PC-9 (cell line): ENCODE data around the gene ASB13. TPM values are rescaled to one million over a fixed set of nuclear protein-coding genes. Genes with fewer than 3 reads are reported as not detected.

Source experiments
- BruUV-seq: library from RNA; stranded (reverse); fragments of 400-500 nt; replicated peaks from 2 replicates; lab custom pipeline; 2021; lab: Mats Ljungman, UMichigan
- CTCF ChIA-PET: fragments of 300-600 bp; sonication (Branson Sonifier 250); formaldehyde crosslinking; loops from one replicate; lab custom pipeline; 2022; ENCODE audit warnings: antibody characterized with exemption; lab: Charles Lee
- POLR2A ChIA-PET: fragments of 300-600 bp; sonication (Branson Sonifier 250); formaldehyde crosslinking; loops from one replicate; lab custom pipeline; 2022; ENCODE audit warnings: antibody characterized with exemption; ENCODE audit not compliant: unreplicated experiment; lab: Charles Lee
- DNase-seq, 2 experiments: peaks; one replicate each; pipeline versions ENCODE4 v3.0.0 to v3.0.0-alpha.2; 2015 to 2022; ENCODE audit warnings: mixed read lengths in 1 of 2
- H2AFZ ChIP-seq: fragments of 200-600 bp; sonication (generic); 2 replicates; pipeline ENCODE4 v1.8.1; 2017; ENCODE audit warnings: antibody characterized with exemption
- H3F3A ChIP-seq: fragments of 200-600 bp; sonication (generic); 2 replicates; pipeline ENCODE4 v1.8.1; 2017; ENCODE audit warnings: antibody characterized with exemption, mild to moderate bottlenecking, low read depth; ENCODE audit not compliant: insufficient read depth
- H3K27ac ChIP-seq: fragments of 200-600 bp; sonication (generic); 2 replicates; pipeline ENCODE4 v1.6.1; 2016; ENCODE audit warnings: mixed run types
- H3K27me3 ChIP-seq: fragments of 200-600 bp; sonication (generic); 2 replicates; pipeline ENCODE4 v1.6.1; 2016; ENCODE audit warnings: low read depth, mixed run types; ENCODE audit not compliant: insufficient read depth
- H3K36me3 ChIP-seq: fragments of 200-600 bp; sonication (generic); 2 replicates; pipeline ENCODE4 v1.6.1; 2016; ENCODE audit warnings: low read depth, mixed run types
- H3K4me1 ChIP-seq: fragments of 200-600 bp; sonication (generic); replicated peaks from 2 replicates; pipeline ENCODE4 v1.6.1; 2016; ENCODE audit warnings: mixed run types; ENCODE audit not compliant: insufficient read depth
- H3K4me2 ChIP-seq: fragments of 200-600 bp; sonication (generic); 2 replicates; pipeline ENCODE4 v1.6.1; 2017; ENCODE audit warnings: mixed run types
- H3K4me3 ChIP-seq: fragments of 200-600 bp; sonication (generic); 2 replicates; pipeline ENCODE4 v1.6.1; 2016; ENCODE audit warnings: mixed run types
- H3K79me2 ChIP-seq: fragments of 200-600 bp; sonication (generic); 2 replicates; pipeline ENCODE4 v1.6.1; 2017; ENCODE audit warnings: low read depth, mixed run types
- H3K9me2 ChIP-seq: fragments of 200-600 bp; sonication (generic); 2 replicates; pipeline ENCODE4 v1.8.1; 2017; ENCODE audit warnings: mild to moderate bottlenecking; ENCODE audit not compliant: insufficient read depth
- H3K9me3 ChIP-seq: fragments of 200-600 bp; sonication (generic); 2 replicates; pipeline ENCODE4 v1.8.1; 2016; ENCODE audit warnings: low read depth; ENCODE audit not compliant: insufficient read depth
- H4K20me1 ChIP-seq: fragments of 200-600 bp; sonication (generic); 2 replicates; pipeline ENCODE4 v1.8.1; 2017; ENCODE audit not compliant: insufficient read depth
- EZH2 ChIP-seq: fragments of 200-600 bp; sonication (generic); IDR thresholded peaks from 2 replicates; pipeline ENCODE4 v1.8.0; 2017; ENCODE audit warnings: antibody characterized with exemption, low read depth
- intact Hi-C: fragments of 100-400 bp; cut with micrococcal nuclease; formaldehyde crosslinking; loops from one replicate; pipeline ENCODE4 v1.10.0; 2022; ENCODE audit not compliant: unreplicated experiment
- total RNA-seq: library from RNA; stranded (reverse); gene quantifications from 2 replicates; pipeline ENCODE4 v1.2.3, GENCODE V29; 2021
- TF ChIP-seq, protein P1 (sequence below): fragments of 200-600 bp; sonication (generic); conservative IDR thresholded peaks from 2 replicates; pipeline ENCODE4 v1.6.1; 2017; ENCODE audit warnings: mixed run types, antibody characterized with exemption, mild to moderate bottlenecking, moderate library complexity

The ASB13 gene
- total RNA-seq, 1 experiment from 2014 or later, result 22.2 TPM

DNA sequence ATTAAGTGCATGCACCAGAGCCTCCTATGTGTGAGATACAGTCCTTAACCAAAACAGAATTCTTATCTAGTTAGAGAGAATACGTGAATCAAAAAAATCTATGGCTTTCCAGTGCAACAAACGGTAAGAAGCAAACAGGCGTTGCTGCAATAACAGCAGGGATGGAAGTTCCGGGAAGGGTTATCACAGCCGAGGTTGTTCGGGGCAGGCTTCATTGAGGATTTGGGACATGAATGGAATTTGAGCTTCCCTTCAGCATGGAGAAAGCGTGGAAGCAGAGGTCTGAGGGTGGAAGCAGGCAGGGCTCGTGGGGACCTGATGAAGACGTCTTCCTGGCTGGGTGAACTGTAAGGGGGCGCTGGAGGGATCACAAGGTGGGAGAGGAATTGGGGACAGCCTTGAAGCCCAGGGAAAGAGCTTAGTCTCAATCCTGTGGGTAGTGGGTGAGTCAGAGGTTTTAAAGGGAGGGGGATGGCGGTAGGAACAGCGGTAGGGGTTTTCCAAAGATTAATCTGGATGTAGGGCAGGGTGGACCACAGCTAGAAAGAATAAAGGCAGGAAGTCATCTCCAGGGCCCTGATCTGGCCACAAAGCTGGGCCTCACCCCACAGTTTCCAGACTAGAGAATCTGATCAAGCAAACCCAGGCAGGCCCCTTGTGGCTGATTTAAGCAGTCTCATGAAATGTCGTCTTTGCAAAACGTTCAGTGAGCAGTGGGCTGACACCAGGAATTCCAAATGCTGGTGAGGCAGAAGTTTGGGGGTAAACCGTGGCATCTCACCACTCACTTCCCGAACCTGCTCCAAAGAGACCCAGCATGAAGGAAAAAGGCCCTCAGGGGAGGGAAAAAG is 76.5 kb downstream of the ASB13 start:
- H3K27ac ChIP-seq, result peak overlapping the region; percentile 99
- peaks cover 50% of the 10 kb centered on the region for H3F3A ChIP-seq
- peak overlapping the region; percentile 65; the same call in 1 of the 2 replicates for H2AFZ ChIP-seq
- CTCF ChIA-PET, result interaction anchor here (0.8 to 1.0 kb wide), 2 partner anchors 33 to 41 kb away, joined by 3 to 4 read pairs; no protein-coding TSS in a partner anchor
- H3K4me3 ChIP-seq, result peak overlapping the region; percentile 31; the same call in 1 of the 2 replicates
- peaks cover 96% of the 10 kb centered on the region for H3K4me1 ChIP-seq
- no TSS peak for BruUV-seq
- peak overlapping the region; percentile 75 for H3K4me2 ChIP-seq
- DNase-seq, result peak; percentile 49 to 72
- no peaks in the 10 kb centered on the region for H3K9me3 ChIP-seq
- POLR2A ChIA-PET, result interaction anchor here (0.6 to 1.0 kb wide), 6 partner anchors 26 to 122 kb away, joined by 6 to 16 read pairs (median 7); no protein-coding TSS in a partner anchor
- H4K20me1 ChIP-seq, result no peaks in the 10 kb centered on the region
- H3K36me3 ChIP-seq, result no peaks in the 10 kb centered on the region
- intact Hi-C loops, result no loop called here
- no peak for TF ChIP-seq EZH2
- TF ChIP-seq, protein P1, sequence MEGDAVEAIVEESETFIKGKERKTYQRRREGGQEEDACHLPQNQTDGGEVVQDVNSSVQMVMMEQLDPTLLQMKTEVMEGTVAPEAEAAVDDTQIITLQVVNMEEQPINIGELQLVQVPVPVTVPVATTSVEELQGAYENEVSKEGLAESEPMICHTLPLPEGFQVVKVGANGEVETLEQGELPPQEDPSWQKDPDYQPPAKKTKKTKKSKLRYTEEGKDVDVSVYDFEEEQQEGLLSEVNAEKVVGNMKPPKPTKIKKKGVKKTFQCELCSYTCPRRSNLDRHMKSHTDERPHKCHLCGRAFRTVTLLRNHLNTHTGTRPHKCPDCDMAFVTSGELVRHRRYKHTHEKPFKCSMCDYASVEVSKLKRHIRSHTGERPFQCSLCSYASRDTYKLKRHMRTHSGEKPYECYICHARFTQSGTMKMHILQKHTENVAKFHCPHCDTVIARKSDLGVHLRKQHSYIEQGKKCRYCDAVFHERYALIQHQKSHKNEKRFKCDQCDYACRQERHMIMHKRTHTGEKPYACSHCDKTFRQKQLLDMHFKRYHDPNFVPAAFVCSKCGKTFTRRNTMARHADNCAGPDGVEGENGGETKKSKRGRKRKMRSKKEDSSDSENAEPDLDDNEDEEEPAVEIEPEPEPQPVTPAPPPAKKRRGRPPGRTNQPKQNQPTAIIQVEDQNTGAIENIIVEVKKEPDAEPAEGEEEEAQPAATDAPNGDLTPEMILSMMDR, result 0 out of 2 replicates have a peak, but pooled peaks have one; percentile 24
- H3K79me2 ChIP-seq, result peaks cover 19% of the 10 kb centered on the region
- no peaks in the 10 kb centered on the region for H3K27me3 ChIP-seq
- no peaks in the 10 kb centered on the region for H3K9me2 ChIP-seq

DNA sequence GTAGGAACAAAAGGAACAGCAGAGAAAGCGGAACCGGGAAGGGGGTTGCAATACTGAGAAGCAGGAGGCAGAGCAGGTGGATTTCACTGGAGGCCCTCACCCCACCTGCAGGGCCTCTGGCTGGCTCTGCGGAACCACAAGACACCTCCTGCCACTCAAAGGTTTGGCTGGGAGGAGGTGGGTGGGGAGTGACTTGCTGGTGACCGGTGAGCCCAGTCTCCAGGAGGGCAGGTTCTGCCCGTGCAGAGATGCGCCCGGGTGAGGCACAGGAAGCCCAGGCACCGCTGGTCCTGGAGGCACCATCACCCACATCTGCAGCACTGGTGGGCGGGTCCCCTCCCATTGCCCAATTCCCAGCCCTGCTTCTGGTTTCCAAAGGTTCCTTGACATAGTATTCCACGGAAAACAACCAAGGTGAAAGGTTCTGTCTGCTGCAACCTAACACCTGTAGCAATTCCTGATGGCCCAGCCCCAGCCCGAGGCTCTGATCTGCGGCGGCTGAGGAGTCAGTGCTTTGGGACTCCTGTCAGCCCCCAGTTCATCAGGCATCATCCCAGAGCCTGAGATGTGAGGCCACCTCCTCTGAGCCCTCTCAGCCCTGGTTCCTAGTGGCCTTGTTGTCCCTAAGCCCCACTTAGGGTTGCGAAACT is 77.3 kb downstream of the ASB13 start:
- H3K79me2 ChIP-seq, result peaks cover 12% of the 10 kb centered on the region
- no peak overlapping the region for H2AFZ ChIP-seq
- no TSS peak for BruUV-seq
- peaks cover 53% of the 10 kb centered on the region for H3F3A ChIP-seq
- TF ChIP-seq, protein P1, result no peak
- TF ChIP-seq EZH2, result no peak
- peak; percentile 66 to 82 for DNase-seq
- peak overlapping the region; percentile 31; the same call in 1 of the 2 replicates for H3K4me3 ChIP-seq
- H3K9me2 ChIP-seq, result no peaks in the 10 kb centered on the region
- peak overlapping the region; percentile 99 for H3K27ac ChIP-seq
- CTCF ChIA-PET, result no interaction called here
- no peaks in the 10 kb centered on the region for H3K27me3 ChIP-seq
- H3K36me3 ChIP-seq, result no peaks in the 10 kb centered on the region
- peak overlapping the region; percentile 75 for H3K4me2 ChIP-seq
- POLR2A ChIA-PET, result interaction anchor here (1.0 kb wide), 1 partner anchor 41 kb away, joined by 6 read pairs; no protein-coding TSS in a partner anchor
- H4K20me1 ChIP-seq, result no peaks in the 10 kb centered on the region
- no peaks in the 10 kb centered on the region for H3K9me3 ChIP-seq
- H3K4me1 ChIP-seq, result peaks cover 95% of the 10 kb centered on the region
- intact Hi-C loops, result no loop called here

Other genes with a start within 250 kb of the ASB13 start
- 3.0 and 6.3 TPM in 2 replicates for gene CALML5, start 167.0 kb downstream of the ASB13 start, total RNA-seq
- gene CALML3, start 141.6 kb downstream of the ASB13 start, total RNA-seq, result not detected in 2 replicates
- 41.8 and 60.7 TPM in 2 replicates for gene TASOR2, start 18.2 kb upstream of the ASB13 start, total RNA-seq
- gene GDI2, start 146.8 kb upstream of the ASB13 start, total RNA-seq, result 152 and 196 TPM in 2 replicates
- 9.8 and 12.2 TPM in 2 replicates for gene ANKRD16, start 223.3 kb upstream of the ASB13 start, total RNA-seq
- gene FBH1, start 223.6 kb upstream of the ASB13 start, total RNA-seq, result 68.0 and 90.9 TPM in 2 replicates